Measurements from ENCODE around the gene NTNG1. TPM values are rescaled to one million over a fixed set of nuclear protein-coding genes. Genes with fewer than 3 reads are reported as not detected.

Gene NTNG1
- total and polyA plus RNA-seq, 2 of the 8 experiments (the other 6 are each of a cell fraction or from before 2014, with no cell fraction given): 1.2 to 4.1 TPM

GRCh38 chr1:107183011-107183410, 42.2 kb downstream of the NTNG1 start:
- Histone ChIP-seq H3K23ac (ENCODE audit: insufficient read length) (no peak overlapping the region), H2BK120ac (replicated peaks; ENCODE audit: low read depth, low read length) (no peak overlapping the region), H2BK20ac (ENCODE audit: low read length) (no peak overlapping the region), H3K9ac (replicated peaks in 1 of 4; ENCODE audit: extremely low read depth in 1 of 4, low read depth in 3 of 4, low read length in 3 of 4) (no peak overlapping the region), H3K27ac (ENCODE audit: low read depth, low read length) (no peak overlapping the region), H2BK12ac (ENCODE audit: low read depth, low read length) (no peak overlapping the region), H2AFZ (ENCODE audit: low read length) (no peak overlapping the region), H3K4me1 (replicated peaks in 1 of 4; ENCODE audit: control insufficient read depth in 3 of 4, insufficient read depth in 4 of 4, low read length in 3 of 4) (peaks cover 0 to 7% (median 6%) of the 10 kb centered on the region in 4 experiments; a peak in 3 of 7 replicates), H3K79me1 (ENCODE audit: low read depth, low read length) (no peaks in the 10 kb centered on the region), H3K36me3 (ENCODE audit: control insufficient read depth in 2 of 4, insufficient read depth in 4 of 4, low read length in 3 of 4) (no peaks in the 10 kb centered on the region), H4K91ac (replicated peaks; ENCODE audit: insufficient read length, low read length) (no peak overlapping the region), H4K8ac (ENCODE audit: extremely low read depth, insufficient read depth, low read length) (no peak overlapping the region), H3K56ac (replicated peaks; ENCODE audit: insufficient read length, low read depth, low read length) (no peak overlapping the region), H3K4ac (replicated peaks; ENCODE audit: insufficient read length, low read depth, low read length) (no peak overlapping the region), H2AK5ac (ENCODE audit: low read depth, low read length) (no peak overlapping the region), H4K5ac (ENCODE audit: insufficient read length, low read depth, low read length) (no peak overlapping the region), H3K9me3 (ENCODE audit: insufficient read depth in 2 of 2, low read depth in 1 of 2, low read length in 1 of 2) (no peaks in the 10 kb centered on the region), H3K27me3 (replicated peaks in 1 of 4; ENCODE audit: control insufficient read depth in 3 of 4, extremely low read depth in 1 of 4, insufficient read depth in 3 of 4, low read length in 3 of 4) (no peaks in the 10 kb centered on the region), H3K18ac (ENCODE audit: extremely low read depth, low read length) (no peak overlapping the region), H4K20me1 (replicated peaks in 1 of 2; ENCODE audit: control insufficient read depth in 1 of 2, insufficient read depth in 2 of 2, low read length in 2 of 2) (no peaks in the 10 kb centered on the region), H2BK5ac (ENCODE audit: low read depth, low read length) (no peak overlapping the region), H3K23me2 (ENCODE audit: low read depth, low read length) (no peaks in the 10 kb centered on the region), H3K79me2 (ENCODE audit: control insufficient read depth in 1 of 2, insufficient read depth in 2 of 2, low read length in 2 of 2) (no peaks in the 10 kb centered on the region), H3K4me3 (ENCODE audit: extremely low read depth in 1 of 4, insufficient read depth in 2 of 4, low read depth in 3 of 4, low read length in 4 of 4) (no peak overlapping the region), H2BK15ac (ENCODE audit: low read length) (no peak overlapping the region), H3K4me2 (ENCODE audit: insufficient read depth in 1 of 2, low read depth in 2 of 2, low read length in 2 of 2) (no peak overlapping the region), H3K14ac (ENCODE audit: insufficient read length) (no peak overlapping the region)
- DNase-seq (ENCODE audit: low read depth in 1 of 2, low spot score in 2 of 2): no peak
- TF ChIP-seq CTCF (IDR thresholded peaks at IDR 0.05; ENCODE audit: control extremely low read depth in 1 of 3, insufficient read depth in 1 of 3, low read depth in 1 of 3, low read length in 3 of 3): no peak
- TF ChIP-seq, protein P1, sequence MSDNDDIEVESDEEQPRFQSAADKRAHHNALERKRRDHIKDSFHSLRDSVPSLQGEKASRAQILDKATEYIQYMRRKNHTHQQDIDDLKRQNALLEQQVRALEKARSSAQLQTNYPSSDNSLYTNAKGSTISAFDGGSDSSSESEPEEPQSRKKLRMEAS (IDR thresholded peaks at IDR 0.05): no peak
- TF ChIP-seq SIRT6 (IDR thresholded peaks at IDR 0.05; ENCODE audit: low read length): no peak
- no peak for TF ChIP-seq RBBP5 (IDR thresholded peaks at IDR 0.05; ENCODE audit: borderline replicate concordance, low read depth, low read length)
- TF ChIP-seq JUND (IDR thresholded peaks at IDR 0.05; ENCODE audit: low read length): no peak
- TF ChIP-seq TBP (IDR thresholded peaks at IDR 0.05; ENCODE audit: low read depth, low read length): no peak
- no peak for TF ChIP-seq TAF1 (IDR thresholded peaks at IDR 0.05; ENCODE audit: low read depth, low read length)
- TF ChIP-seq KDM1A (IDR thresholded peaks at IDR 0.05; ENCODE audit: borderline replicate concordance, low read length): no peak
- CTCF ChIA-PET (ENCODE audit: partially characterized antibody): interaction anchor here (1.0 to 4.3 kb wide), 2 partner anchors 14 to 346 kb away, joined by 3 to 19 read pairs; no protein-coding TSS in a partner anchor
- POLR2A ChIA-PET (ENCODE audit: partially characterized antibody): interaction anchor here (1.2 kb wide), 1 partner anchor 12 kb away, joined by 3 read pairs; no protein-coding TSS in a partner anchor
- no peak for FAIRE-seq
- 71% methylated on average over 4 of the region's 4 CpGs; no CpG with 5 or more reads in 1 of the 2 experiments for WGBS, 2 experiments (ENCODE audit: extremely low coverage in 1 of 2, insufficient coverage in 1 of 2, insufficient read length in 1 of 2, insufficient replicate concordance in 2 of 2, low coverage in 1 of 2, low lambda C conversion rate in 2 of 2, missing lambda C conversion rate in 1 of 2)
